ENCODE data around the gene TMEM242. TPM values are rescaled to one million over a fixed set of nuclear protein-coding genes. Genes with fewer than 3 reads are reported as not detected.
A peak's percentile ranks its signal among the peaks of the same experiment; 100 is the strongest.

TMEM242 gene
- polyA plus RNA-seq, 1 of the 3 experiments (the other 2 are of a cell fraction), result 7.4 TPM

DNA sequence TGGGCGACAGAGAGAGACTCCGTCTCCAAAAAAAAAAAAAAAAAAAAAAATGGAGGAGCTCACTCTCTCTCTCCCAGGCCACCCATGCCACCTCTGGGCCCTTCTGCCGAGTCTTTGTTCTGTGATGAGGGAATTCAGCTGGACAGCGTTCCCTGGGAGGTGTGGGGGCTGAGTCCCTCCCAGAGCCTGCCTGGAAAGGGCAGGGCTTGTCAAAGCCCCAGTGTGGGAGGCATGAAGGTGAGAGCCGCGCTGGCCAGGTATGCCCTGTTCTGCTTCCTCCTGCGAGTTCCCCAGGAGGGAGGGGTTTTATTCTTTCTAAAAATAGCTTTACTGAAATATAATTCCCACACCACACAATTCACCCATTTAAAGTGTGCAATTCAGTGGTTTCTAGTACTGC, 69.6 kb downstream of the TMEM242 start (continued):
- TF ChIP-seq YY1 (IDR thresholded peaks at IDR 0.05; ENCODE audit: low read depth), result no peak
- TF ChIP-seq JUND (IDR thresholded peaks at IDR 0.05), result no peak
- TF ChIP-seq FOSL2 (IDR thresholded peaks at IDR 0.05; ENCODE audit: borderline replicate concordance, low read depth), result no peak
- no peak for TF ChIP-seq MAX (IDR thresholded peaks at IDR 0.05; ENCODE audit: low read depth)
- TF ChIP-seq ELF1 (IDR thresholded peaks at IDR 0.05), result no peak
- TF ChIP-seq, protein P1, sequence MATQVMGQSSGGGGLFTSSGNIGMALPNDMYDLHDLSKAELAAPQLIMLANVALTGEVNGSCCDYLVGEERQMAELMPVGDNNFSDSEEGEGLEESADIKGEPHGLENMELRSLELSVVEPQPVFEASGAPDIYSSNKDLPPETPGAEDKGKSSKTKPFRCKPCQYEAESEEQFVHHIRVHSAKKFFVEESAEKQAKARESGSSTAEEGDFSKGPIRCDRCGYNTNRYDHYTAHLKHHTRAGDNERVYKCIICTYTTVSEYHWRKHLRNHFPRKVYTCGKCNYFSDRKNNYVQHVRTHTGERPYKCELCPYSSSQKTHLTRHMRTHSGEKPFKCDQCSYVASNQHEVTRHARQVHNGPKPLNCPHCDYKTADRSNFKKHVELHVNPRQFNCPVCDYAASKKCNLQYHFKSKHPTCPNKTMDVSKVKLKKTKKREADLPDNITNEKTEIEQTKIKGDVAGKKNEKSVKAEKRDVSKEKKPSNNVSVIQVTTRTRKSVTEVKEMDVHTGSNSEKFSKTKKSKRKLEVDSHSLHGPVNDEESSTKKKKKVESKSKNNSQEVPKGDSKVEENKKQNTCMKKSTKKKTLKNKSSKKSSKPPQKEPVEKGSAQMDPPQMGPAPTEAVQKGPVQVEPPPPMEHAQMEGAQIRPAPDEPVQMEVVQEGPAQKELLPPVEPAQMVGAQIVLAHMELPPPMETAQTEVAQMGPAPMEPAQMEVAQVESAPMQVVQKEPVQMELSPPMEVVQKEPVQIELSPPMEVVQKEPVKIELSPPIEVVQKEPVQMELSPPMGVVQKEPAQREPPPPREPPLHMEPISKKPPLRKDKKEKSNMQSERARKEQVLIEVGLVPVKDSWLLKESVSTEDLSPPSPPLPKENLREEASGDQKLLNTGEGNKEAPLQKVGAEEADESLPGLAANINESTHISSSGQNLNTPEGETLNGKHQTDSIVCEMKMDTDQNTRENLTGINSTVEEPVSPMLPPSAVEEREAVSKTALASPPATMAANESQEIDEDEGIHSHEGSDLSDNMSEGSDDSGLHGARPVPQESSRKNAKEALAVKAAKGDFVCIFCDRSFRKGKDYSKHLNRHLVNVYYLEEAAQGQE (IDR thresholded peaks at IDR 0.05; ENCODE audit: low read depth, low read length), result no peak
- no peak for TF ChIP-seq EZH2phosphoT487 (IDR thresholded peaks at IDR 0.05; ENCODE audit: borderline replicate concordance, low read depth)
- no peak for TF ChIP-seq MXI1 (IDR thresholded peaks at IDR 0.05; ENCODE audit: low read depth, low read length)

- POLR2A ChIA-PET, result interaction anchor here (0.7 kb wide), 1 partner anchor 491 kb away, joined by 3 read pairs; no protein-coding TSS in a partner anchor
- WGBS (ENCODE audit: low lambda C conversion rate), result 39% methylated on average over 3 of the region's 7 CpGs
- no peaks in the 10 kb centered on the region; the same call in 1 of the 2 replicates for H3K27me3 ChIP-seq (ENCODE audit: insufficient read depth)
- TF ChIP-seq JUND (IDR thresholded peaks at IDR 0.05), result no peak
- no peak for TF ChIP-seq RXRA (IDR thresholded peaks at IDR 0.05; ENCODE audit: borderline replicate concordance, low read depth)
- TF ChIP-seq, protein P1 (IDR thresholded peaks at IDR 0.05; ENCODE audit: low read depth, low read length), result no peak
- TF ChIP-seq, protein P2, sequence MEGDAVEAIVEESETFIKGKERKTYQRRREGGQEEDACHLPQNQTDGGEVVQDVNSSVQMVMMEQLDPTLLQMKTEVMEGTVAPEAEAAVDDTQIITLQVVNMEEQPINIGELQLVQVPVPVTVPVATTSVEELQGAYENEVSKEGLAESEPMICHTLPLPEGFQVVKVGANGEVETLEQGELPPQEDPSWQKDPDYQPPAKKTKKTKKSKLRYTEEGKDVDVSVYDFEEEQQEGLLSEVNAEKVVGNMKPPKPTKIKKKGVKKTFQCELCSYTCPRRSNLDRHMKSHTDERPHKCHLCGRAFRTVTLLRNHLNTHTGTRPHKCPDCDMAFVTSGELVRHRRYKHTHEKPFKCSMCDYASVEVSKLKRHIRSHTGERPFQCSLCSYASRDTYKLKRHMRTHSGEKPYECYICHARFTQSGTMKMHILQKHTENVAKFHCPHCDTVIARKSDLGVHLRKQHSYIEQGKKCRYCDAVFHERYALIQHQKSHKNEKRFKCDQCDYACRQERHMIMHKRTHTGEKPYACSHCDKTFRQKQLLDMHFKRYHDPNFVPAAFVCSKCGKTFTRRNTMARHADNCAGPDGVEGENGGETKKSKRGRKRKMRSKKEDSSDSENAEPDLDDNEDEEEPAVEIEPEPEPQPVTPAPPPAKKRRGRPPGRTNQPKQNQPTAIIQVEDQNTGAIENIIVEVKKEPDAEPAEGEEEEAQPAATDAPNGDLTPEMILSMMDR (IDR thresholded peaks at IDR 0.05), result no peak
- no peak for TF ChIP-seq FOSL2 (IDR thresholded peaks at IDR 0.05; ENCODE audit: borderline replicate concordance, low read depth)
- TF ChIP-seq MEF2A (IDR thresholded peaks at IDR 0.05; ENCODE audit: borderline replicate concordance, low read depth), result no peak
- no peak for TF ChIP-seq RFX5 (IDR thresholded peaks at IDR 0.05; ENCODE audit: low read length)
- TF ChIP-seq RAD21 (IDR thresholded peaks at IDR 0.05; ENCODE audit: low read length), result no peak
- TF ChIP-seq FOXJ3 (CRISPR knock-in tag; IDR thresholded peaks at IDR 0.05), result no peak
- no peak for TF ChIP-seq NRF1 (IDR thresholded peaks at IDR 0.05; ENCODE audit: low read depth, low read length)
- no peak for TF ChIP-seq MXI1 (IDR thresholded peaks at IDR 0.05; ENCODE audit: low read depth, low read length)
- TF ChIP-seq FOXM1 (IDR thresholded peaks at IDR 0.05; ENCODE audit: low read depth), result no peak
- no peak for TF ChIP-seq CHD2 (IDR thresholded peaks at IDR 0.05; ENCODE audit: low read length, partially characterized antibody)
- TF ChIP-seq, protein P3, sequence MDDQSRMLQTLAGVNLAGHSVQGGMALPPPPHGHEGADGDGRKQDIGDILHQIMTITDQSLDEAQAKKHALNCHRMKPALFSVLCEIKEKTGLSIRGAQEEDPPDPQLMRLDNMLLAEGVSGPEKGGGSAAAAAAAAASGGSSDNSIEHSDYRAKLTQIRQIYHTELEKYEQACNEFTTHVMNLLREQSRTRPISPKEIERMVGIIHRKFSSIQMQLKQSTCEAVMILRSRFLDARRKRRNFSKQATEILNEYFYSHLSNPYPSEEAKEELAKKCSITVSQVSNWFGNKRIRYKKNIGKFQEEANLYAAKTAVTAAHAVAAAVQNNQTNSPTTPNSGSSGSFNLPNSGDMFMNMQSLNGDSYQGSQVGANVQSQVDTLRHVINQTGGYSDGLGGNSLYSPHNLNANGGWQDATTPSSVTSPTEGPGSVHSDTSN (IDR thresholded peaks at IDR 0.05), result no peak
- TF ChIP-seq POLR2AphosphoS5 (IDR thresholded peaks at IDR 0.05; ENCODE audit: low read depth, low read length), result no peak
- TF ChIP-seq EZH2phosphoT487 (IDR thresholded peaks at IDR 0.05; ENCODE audit: borderline replicate concordance, low read depth), result no peak
- TF ChIP-seq NFIC (IDR thresholded peaks at IDR 0.05; ENCODE audit: borderline replicate concordance), result no peak
- no peak for TF ChIP-seq GABPA (IDR thresholded peaks at IDR 0.05; ENCODE audit: low read depth)
- TF ChIP-seq EP300 (IDR thresholded peaks at IDR 0.05; ENCODE audit: borderline replicate concordance in 1 of 2, low read depth in 1 of 2, low read length in 1 of 2), result no peak
These were observed 70.3 kb downstream of the TMEM242 start for GRCh38 chr6:157253017-157253416.

More at GRCh38 chr6:157253017-157253416, 70.3 kb downstream of the TMEM242 start:
- Histone ChIP-seq H3K9ac (no peak overlapping the region), H3K9me3 (no peaks in the 10 kb centered on the region), H3K79me2 (ENCODE audit: insufficient read depth) (no peaks in the 10 kb centered on the region), H3K4me1 (ENCODE audit: control insufficient read depth in 1 of 2, insufficient read depth in 2 of 2, low read depth in 1 of 2, low read length in 1 of 2) (peaks cover 0 to 30% of the 10 kb centered on the region in 2 experiments; a peak in 2 of 4 replicates), H3K27ac (ENCODE audit: low read depth in 2 of 2, low read length in 1 of 2) (peak overlapping the region in 1 of 2 experiments; percentile 92; a peak in 1 of 4 replicates), H2AFZ (ENCODE audit: low read depth) (no peak overlapping the region), H3K4me3 (ENCODE audit: low read depth in 2 of 2, low read length in 1 of 2) (no peak overlapping the region), H3K36me3 (replicated peaks in 1 of 2; ENCODE audit: control insufficient read depth in 1 of 2, insufficient read depth in 2 of 2, low read length in 1 of 2) (no peaks in the 10 kb centered on the region), H3F3A (replicated peaks; ENCODE audit: insufficient read depth) (no peaks in the 10 kb centered on the region), H4K20me1 (ENCODE audit: insufficient read depth) (no peaks in the 10 kb centered on the region), H3K9me2 (no peaks in the 10 kb centered on the region), H3K4me2 (no peak overlapping the region)
- CTCF ChIA-PET, result interaction anchor here (0.9 to 1.5 kb wide), 3 partner anchors 11 to 219 kb away, joined by 3 read pairs; no protein-coding TSS in a partner anchor
- DNase-seq, result no peak
